ENCODE results near the gene SRSF8. TPM values are rescaled to one million over a fixed set of nuclear protein-coding genes. Genes with fewer than 3 reads are reported as not detected.

The SRSF8 gene
- total and polyA plus RNA-seq, 9 of the 15 experiments (the other 6 are each of a cell fraction or from before 2014, with no cell fraction given) = 18.0 to 53.4 (median 27.9) TPM

- TF ChIP-seq, protein P1, sequence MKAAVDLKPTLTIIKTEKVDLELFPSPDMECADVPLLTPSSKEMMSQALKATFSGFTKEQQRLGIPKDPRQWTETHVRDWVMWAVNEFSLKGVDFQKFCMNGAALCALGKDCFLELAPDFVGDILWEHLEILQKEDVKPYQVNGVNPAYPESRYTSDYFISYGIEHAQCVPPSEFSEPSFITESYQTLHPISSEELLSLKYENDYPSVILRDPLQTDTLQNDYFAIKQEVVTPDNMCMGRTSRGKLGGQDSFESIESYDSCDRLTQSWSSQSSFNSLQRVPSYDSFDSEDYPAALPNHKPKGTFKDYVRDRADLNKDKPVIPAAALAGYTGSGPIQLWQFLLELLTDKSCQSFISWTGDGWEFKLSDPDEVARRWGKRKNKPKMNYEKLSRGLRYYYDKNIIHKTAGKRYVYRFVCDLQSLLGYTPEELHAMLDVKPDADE (conservative IDR thresholded peaks at IDR 0.05; ENCODE audit: control insufficient read depth, low read depth, low read length) = no peak
- TF ChIP-seq TSC22D4 (tag; IDR thresholded peaks at IDR 0.05) (no peak), PURB (CRISPR knock-in tag; IDR thresholded peaks at IDR 0.05; ENCODE audit: low read depth) (no peak), EP400 (IDR thresholded peaks at IDR 0.05) (peak; percentile 91), DDX20 (tag; IDR thresholded peaks at IDR 0.05; ENCODE audit: low read depth) (no peak), ERF (CRISPR knock-in tag; IDR thresholded peaks at IDR 0.05) (no peak; the same call in 1 of the 2 replicates), HDAC3 (IDR thresholded peaks at IDR 0.05; ENCODE audit: borderline replicate concordance, partially characterized antibody) (no peak), ILF3 (IDR thresholded peaks at IDR 0.05; ENCODE audit: borderline replicate concordance) (no peak; the same call in 1 of the 2 replicates), SIN3B (IDR thresholded peaks at IDR 0.05; ENCODE audit: low read depth) (peak; percentile 61; the same call in 1 of the 2 replicates), DIDO1 (tag; IDR thresholded peaks at IDR 0.05; ENCODE audit: low read depth) (no peak), ARHGAP35 (IDR thresholded peaks at IDR 0.05; ENCODE audit: partially characterized antibody) (no peak), MAZ (CRISPR knock-in tag; conservative IDR thresholded peaks at IDR 0.05 in 1 of 2, IDR thresholded peaks at IDR 0.05 in 1 of 2) (peak; percentile 58 to 84; a peak in 3 of 4 replicates), MTF1 (CRISPR knock-in tag; IDR thresholded peaks at IDR 0.05; ENCODE audit: borderline replicate concordance) (no peak), TFE3 (CRISPR knock-in tag; IDR thresholded peaks at IDR 0.05) (no peak), L3MBTL2 (IDR thresholded peaks at IDR 0.05) (peak; percentile 88), TEAD1 (CRISPR knock-in tag; IDR thresholded peaks at IDR 0.05) (peak in 1 of 2 experiments; percentile 44; a peak in 1 of 4 replicates), ZNF124 (CRISPR knock-in tag; IDR thresholded peaks at IDR 0.05) (no peak), HLTF (IDR thresholded peaks at IDR 0.05) (no peak)
- TF ChIP-seq, protein P2, sequence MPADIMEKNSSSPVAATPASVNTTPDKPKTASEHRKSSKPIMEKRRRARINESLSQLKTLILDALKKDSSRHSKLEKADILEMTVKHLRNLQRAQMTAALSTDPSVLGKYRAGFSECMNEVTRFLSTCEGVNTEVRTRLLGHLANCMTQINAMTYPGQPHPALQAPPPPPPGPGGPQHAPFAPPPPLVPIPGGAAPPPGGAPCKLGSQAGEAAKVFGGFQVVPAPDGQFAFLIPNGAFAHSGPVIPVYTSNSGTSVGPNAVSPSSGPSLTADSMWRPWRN (IDR thresholded peaks at IDR 0.05; ENCODE audit: low read depth) = no peak
- TF ChIP-seq, protein P3, sequence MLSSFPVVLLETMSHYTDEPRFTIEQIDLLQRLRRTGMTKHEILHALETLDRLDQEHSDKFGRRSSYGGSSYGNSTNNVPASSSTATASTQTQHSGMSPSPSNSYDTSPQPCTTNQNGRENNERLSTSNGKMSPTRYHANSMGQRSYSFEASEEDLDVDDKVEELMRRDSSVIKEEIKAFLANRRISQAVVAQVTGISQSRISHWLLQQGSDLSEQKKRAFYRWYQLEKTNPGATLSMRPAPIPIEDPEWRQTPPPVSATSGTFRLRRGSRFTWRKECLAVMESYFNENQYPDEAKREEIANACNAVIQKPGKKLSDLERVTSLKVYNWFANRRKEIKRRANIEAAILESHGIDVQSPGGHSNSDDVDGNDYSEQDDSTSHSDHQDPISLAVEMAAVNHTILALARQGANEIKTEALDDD (IDR thresholded peaks at IDR 0.05) = no peak
- TF ChIP-seq, protein P4, sequence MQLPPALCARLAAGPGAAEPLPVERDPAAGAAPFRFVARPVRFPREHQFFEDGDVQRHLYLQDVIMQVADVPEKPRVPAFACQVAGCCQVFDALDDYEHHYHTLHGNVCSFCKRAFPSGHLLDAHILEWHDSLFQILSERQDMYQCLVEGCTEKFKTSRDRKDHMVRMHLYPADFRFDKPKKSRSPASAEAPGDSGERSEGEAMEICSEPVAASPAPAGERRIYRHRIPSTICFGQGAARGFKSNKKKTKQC (CRISPR knock-in tag; IDR thresholded peaks at IDR 0.05) = peak; percentile 66
- TF ChIP-seq, protein P5, sequence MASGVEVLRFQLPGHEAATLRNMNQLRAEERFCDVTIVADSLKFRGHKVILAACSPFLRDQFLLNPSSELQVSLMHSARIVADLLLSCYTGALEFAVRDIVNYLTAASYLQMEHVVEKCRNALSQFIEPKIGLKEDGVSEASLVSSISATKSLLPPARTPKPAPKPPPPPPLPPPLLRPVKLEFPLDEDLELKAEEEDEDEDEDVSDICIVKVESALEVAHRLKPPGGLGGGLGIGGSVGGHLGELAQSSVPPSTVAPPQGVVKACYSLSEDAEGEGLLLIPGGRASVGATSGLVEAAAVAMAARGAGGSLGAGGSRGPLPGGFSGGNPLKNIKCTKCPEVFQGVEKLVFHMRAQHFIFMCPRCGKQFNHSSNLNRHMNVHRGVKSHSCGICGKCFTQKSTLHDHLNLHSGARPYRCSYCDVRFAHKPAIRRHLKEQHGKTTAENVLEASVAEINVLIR (CRISPR knock-in tag; IDR thresholded peaks at IDR 0.05) = no peak
These were observed 521 bp downstream of the SRSF8 start (continued) for GRCh38 chr11:95067039-95067840.
